ENCODE results near the gene SLC25A23.

Gene SLC25A23

GRCh38 chr19:6424939-6425731, 34.5 kb downstream of the SLC25A23 start:
- peak overlapping the region; percentile 43 for H3K4me3 ChIP-seq (ENCODE audit: low read depth, low read length)
- H3K27ac ChIP-seq: peak overlapping the region; percentile 70
- H2AFZ ChIP-seq: peak overlapping the region; percentile 92
- no peaks in the 10 kb centered on the region for H3K9me3 ChIP-seq (ENCODE audit: control insufficient read depth, low read length)
- no peaks in the 10 kb centered on the region for H3K27me3 ChIP-seq (ENCODE audit: control insufficient read depth, insufficient read depth, low read length)
- H3K9ac ChIP-seq: no peak overlapping the region
- no peaks in the 10 kb centered on the region for H3K36me3 ChIP-seq (ENCODE audit: control insufficient read depth, insufficient read depth, low read length)
- peak overlapping the region; percentile 50 for H3K4me2 ChIP-seq (ENCODE audit: low read length)
- H3K79me2 ChIP-seq: peaks cover 22% of the 10 kb centered on the region
- no peak for TF ChIP-seq CTCF (IDR thresholded peaks at IDR 0.05)
- peaks cover 13% of the 10 kb centered on the region for H3K4me1 ChIP-seq

GRCh38 chr19:6424195-6424938, 35.2 kb downstream of the SLC25A23 start, which contains the start of gene KHSRP:
Gene KHSRP (minus strand): TSS chr19:6424811. CDS start chr19:6424701, 110 bp downstream.
- Histone ChIP-seq H2AFZ (peak within 1 kb of the TSS; percentile 92), H3K4me1 (peaks cover 13% of the 10 kb centered on the region), H3K4me2 (ENCODE audit: low read length) (peak within 1 kb of the TSS; percentile 62), H3K4me3 (ENCODE audit: low read depth, low read length) (peak within 1 kb of the TSS; percentile 65), H3K79me2 (peaks cover 22% of the 10 kb centered on the region), H3K27ac (peak within 1 kb of the TSS; percentile 70), H3K27me3 (ENCODE audit: control insufficient read depth, insufficient read depth, low read length) (no peaks in the 10 kb centered on the region), H3K9me3 (ENCODE audit: control insufficient read depth, low read length) (no peaks in the 10 kb centered on the region), H3K9ac (peak within 1 kb of the TSS; percentile 46), H3K36me3 (ENCODE audit: control insufficient read depth, insufficient read depth, low read length) (no peaks in the 10 kb centered on the region)
- TF ChIP-seq CTCF (IDR thresholded peaks at IDR 0.05): no peak

- Histone ChIP-seq H3K27me3 (ENCODE audit: control insufficient read depth, insufficient read depth, low read length) (no peaks in the 10 kb centered on the region), H3K4me1 (peaks cover 13% of the 10 kb centered on the region), H2AFZ (no peak overlapping the region), H3K79me2 (peaks cover 22% of the 10 kb centered on the region), H3K4me3 (ENCODE audit: low read depth, low read length) (peak overlapping the region; percentile 65), H3K9ac (peak overlapping the region; percentile 46), H3K36me3 (ENCODE audit: control insufficient read depth, insufficient read depth, low read length) (no peaks in the 10 kb centered on the region), H3K9me3 (ENCODE audit: control insufficient read depth, low read length) (no peaks in the 10 kb centered on the region), H3K27ac (peak overlapping the region; percentile 51), H3K4me2 (ENCODE audit: low read length) (peak overlapping the region; percentile 62)
- no peak for TF ChIP-seq CTCF (IDR thresholded peaks at IDR 0.05)
These were observed 35.9 kb downstream of the SLC25A23 start for GRCh38 chr19:6423499-6424194.

- Histone ChIP-seq H3K79me2 (peaks cover 22% of the 10 kb centered on the region), H3K4me2 (ENCODE audit: low read length) (no peak overlapping the region), H3K36me3 (ENCODE audit: control insufficient read depth, insufficient read depth, low read length) (no peaks in the 10 kb centered on the region), H3K9me3 (ENCODE audit: control insufficient read depth, low read length) (no peaks in the 10 kb centered on the region), H3K27me3 (ENCODE audit: control insufficient read depth, insufficient read depth, low read length) (no peaks in the 10 kb centered on the region), H3K4me3 (ENCODE audit: low read depth, low read length) (no peak overlapping the region), H3K9ac (no peak overlapping the region), H3K27ac (no peak overlapping the region), H2AFZ (no peak overlapping the region), H3K4me1 (peaks cover 13% of the 10 kb centered on the region)
- TF ChIP-seq CTCF (IDR thresholded peaks at IDR 0.05): no peak
These were observed 38.2 kb downstream of the SLC25A23 start for GRCh38 chr19:6421075-6422014.

Measured in parathyroid adenoma (tissue), 2 donors.